Measurements from ENCODE around the gene WNT7A.

DNA sequence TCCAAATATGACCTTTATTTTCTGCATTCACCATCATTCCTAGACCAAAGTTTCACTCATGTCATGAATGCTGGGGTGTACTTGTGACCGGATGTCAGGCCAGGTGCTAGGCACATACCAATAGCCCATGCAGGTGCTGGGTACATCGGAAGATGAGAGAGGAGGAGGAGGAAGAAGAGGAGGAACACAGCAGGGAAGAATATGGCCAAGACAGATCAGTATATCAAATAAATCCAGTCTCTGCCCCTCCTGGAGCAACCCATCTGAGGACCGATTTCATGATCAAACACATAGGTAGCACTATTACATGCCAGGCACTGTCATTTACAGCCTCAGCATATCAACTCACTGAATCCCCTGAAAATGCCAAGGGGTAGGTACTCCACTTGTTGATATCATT lies 3.0 kb upstream of the WNT7A start:
- no peak for TF ChIP-seq EZH2 (IDR thresholded peaks at IDR 0.05; ENCODE audit: borderline replicate concordance, low read length)
- TF ChIP-seq, protein P1, sequence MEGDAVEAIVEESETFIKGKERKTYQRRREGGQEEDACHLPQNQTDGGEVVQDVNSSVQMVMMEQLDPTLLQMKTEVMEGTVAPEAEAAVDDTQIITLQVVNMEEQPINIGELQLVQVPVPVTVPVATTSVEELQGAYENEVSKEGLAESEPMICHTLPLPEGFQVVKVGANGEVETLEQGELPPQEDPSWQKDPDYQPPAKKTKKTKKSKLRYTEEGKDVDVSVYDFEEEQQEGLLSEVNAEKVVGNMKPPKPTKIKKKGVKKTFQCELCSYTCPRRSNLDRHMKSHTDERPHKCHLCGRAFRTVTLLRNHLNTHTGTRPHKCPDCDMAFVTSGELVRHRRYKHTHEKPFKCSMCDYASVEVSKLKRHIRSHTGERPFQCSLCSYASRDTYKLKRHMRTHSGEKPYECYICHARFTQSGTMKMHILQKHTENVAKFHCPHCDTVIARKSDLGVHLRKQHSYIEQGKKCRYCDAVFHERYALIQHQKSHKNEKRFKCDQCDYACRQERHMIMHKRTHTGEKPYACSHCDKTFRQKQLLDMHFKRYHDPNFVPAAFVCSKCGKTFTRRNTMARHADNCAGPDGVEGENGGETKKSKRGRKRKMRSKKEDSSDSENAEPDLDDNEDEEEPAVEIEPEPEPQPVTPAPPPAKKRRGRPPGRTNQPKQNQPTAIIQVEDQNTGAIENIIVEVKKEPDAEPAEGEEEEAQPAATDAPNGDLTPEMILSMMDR (IDR thresholded peaks at IDR 0.05; ENCODE audit: low read length), result no peak

Measured in OCI-LY1 (cell line).